ENCODE results near the gene ANAPC1.

DNA sequence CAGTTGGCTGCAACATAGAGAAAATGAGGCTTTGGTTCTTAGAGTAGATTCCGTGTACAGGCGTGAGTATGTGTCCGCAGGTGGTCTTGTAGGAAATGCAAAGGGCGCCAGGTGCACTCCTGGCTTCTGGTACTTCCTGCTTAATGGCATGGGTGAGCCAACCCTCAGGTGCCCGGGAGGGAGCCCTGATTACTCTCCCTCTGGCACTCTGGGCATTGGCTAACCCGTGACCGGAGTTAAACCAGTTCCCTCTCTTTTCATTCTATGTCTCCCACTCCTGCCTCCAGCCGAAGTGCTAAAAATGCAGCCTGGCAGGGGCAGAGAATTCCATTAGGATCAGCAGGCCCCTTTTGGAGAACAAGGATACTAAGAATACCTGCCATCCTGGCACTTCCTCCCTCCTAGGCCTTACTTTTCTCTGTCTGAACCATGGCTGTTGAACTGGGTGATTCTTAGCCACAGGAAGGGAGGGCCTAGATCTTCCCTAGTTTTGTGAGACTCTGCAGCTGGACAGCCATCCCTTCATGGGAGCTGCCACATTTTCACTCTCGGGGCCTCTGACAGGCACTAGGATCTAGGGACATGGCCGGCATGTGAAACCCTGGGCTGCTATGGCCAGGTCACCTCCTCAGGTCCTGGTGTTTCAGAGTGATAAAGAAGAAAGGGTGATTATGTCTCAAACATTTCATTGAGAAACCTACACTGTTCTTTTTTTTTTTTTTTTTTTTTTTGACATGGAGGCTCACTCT is 20.9 kb upstream of the ANAPC1 start:
- TF ChIP-seq, protein P1, sequence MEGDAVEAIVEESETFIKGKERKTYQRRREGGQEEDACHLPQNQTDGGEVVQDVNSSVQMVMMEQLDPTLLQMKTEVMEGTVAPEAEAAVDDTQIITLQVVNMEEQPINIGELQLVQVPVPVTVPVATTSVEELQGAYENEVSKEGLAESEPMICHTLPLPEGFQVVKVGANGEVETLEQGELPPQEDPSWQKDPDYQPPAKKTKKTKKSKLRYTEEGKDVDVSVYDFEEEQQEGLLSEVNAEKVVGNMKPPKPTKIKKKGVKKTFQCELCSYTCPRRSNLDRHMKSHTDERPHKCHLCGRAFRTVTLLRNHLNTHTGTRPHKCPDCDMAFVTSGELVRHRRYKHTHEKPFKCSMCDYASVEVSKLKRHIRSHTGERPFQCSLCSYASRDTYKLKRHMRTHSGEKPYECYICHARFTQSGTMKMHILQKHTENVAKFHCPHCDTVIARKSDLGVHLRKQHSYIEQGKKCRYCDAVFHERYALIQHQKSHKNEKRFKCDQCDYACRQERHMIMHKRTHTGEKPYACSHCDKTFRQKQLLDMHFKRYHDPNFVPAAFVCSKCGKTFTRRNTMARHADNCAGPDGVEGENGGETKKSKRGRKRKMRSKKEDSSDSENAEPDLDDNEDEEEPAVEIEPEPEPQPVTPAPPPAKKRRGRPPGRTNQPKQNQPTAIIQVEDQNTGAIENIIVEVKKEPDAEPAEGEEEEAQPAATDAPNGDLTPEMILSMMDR (IDR thresholded peaks at IDR 0.05; ENCODE audit: insufficient read depth, low read length, poor library complexity, severe bottlenecking) = no peak
- TF ChIP-seq EZH2phosphoT487 (conservative IDR thresholded peaks at IDR 0.05; ENCODE audit: low read length) = no peak
